ENCODE results near the gene SEC14L1.
"Not testable (repeated sequence)": the region's sequence is repeated elsewhere in the genome, so short reads cannot be mapped to it uniquely, and the experiment has no call there.

Gene SEC14L1

GRCh38 chr17:77140878-77141767, at the start of gene SEC14L1:
TSS of gene SEC14L1 (plus strand) at chr17:77140969. CDS start at chr17:77143597, 2,628 bp downstream.
- peak in 4 of 10 donors; percentile 39 to 88 (median 86) for DNase-seq
- intact Hi-C loops (cut with DNase I), result loop anchor here (2.0 to 5.0 kb wide), 2 partner anchors 52 to 71 kb away; no protein-coding TSS in a partner anchor

- DNase-seq, result no peak
- intact Hi-C loops (cut with DNase I), result no loop called here
Measured at GRCh38 chr17:77092025-77092424, 48.7 kb upstream of the SEC14L1 start.

- no peak for DNase-seq
- intact Hi-C loops (cut with DNase I), result no loop called here
Measured at GRCh38 chr17:77095461-77095860, 45.3 kb upstream of the SEC14L1 start.

- intact Hi-C loops (cut with DNase I), result loop anchor here (2.0 kb wide), 1 partner anchor 116 kb away; no protein-coding TSS in a partner anchor
- no peak for DNase-seq
Measured at GRCh38 chr17:77096570-77097214, 44.1 kb upstream of the SEC14L1 start.

GRCh38 chr17:77097631-77098180, 43.1 kb upstream of the SEC14L1 start:
- intact Hi-C loops (cut with DNase I), result loop anchor here (2.0 kb wide), 1 partner anchor 115 kb away; no protein-coding TSS in a partner anchor
- no peak for DNase-seq

- intact Hi-C loops (cut with DNase I), result no loop called here
- peak in 7 of 10 donors; percentile 20 to 91 (median 63) for DNase-seq
Measured at GRCh38 chr17:77098884-77099545, 41.8 kb upstream of the SEC14L1 start.

- DNase-seq, result peak in 9 of 10 donors; percentile 15 to 90 (median 41)
Measured at GRCh38 chr17:77099997-77100396, 40.8 kb upstream of the SEC14L1 start.

GRCh38 chr17:77101521-77102410, 39.0 kb upstream of the SEC14L1 start:
- intact Hi-C loops (cut with DNase I), result no loop called here

More at GRCh38 chr17:77099997-77100396, 40.8 kb upstream of the SEC14L1 start:
- intact Hi-C loops (cut with DNase I), result no loop called here

GRCh38 chr17:77102411-77103134, 38.2 kb upstream of the SEC14L1 start:
- intact Hi-C loops (cut with DNase I); DNase-seq: not testable (repeated sequence)

More at GRCh38 chr17:77101521-77102410, 39.0 kb upstream of the SEC14L1 start:
- DNase-seq, result no peak

GRCh38 chr17:77105706-77106105, 35.1 kb upstream of the SEC14L1 start:
- no peak for DNase-seq
- intact Hi-C loops (cut with DNase I), result no loop called here

GRCh38 chr17:77106874-77107358, 33.9 kb upstream of the SEC14L1 start:
- DNase-seq, result no peak
- intact Hi-C loops (cut with DNase I), result no loop called here

- intact Hi-C loops (cut with DNase I), result no loop called here
- DNase-seq, result no peak
Measured at GRCh38 chr17:77107506-77108433, 33.0 kb upstream of the SEC14L1 start.

GRCh38 chr17:77109159-77109759, 31.5 kb upstream of the SEC14L1 start:
- intact Hi-C loops (cut with DNase I), result no loop called here
- DNase-seq, result peak in 1 of 10 donors; percentile 34

- peak in 1 of 10 donors; percentile 25 for DNase-seq
- intact Hi-C loops (cut with DNase I), result no loop called here
Measured at GRCh38 chr17:77109764-77110359, 30.9 kb upstream of the SEC14L1 start.

GRCh38 chr17:77111165-77111933, 29.4 kb upstream of the SEC14L1 start:
- DNase-seq, result peak in 1 of 10 donors; percentile 49
- intact Hi-C loops (cut with DNase I), result not testable (repeated sequence)

GRCh38 chr17:77111934-77112296, 28.9 kb upstream of the SEC14L1 start:
- DNase-seq, result no peak
- intact Hi-C loops (cut with DNase I), result no loop called here
